HG02759 (cell line): ENCODE measurements around the gene SERP2.
"Not testable (repeated sequence)": the region's sequence is repeated elsewhere in the genome, so short reads cannot be mapped to it uniquely, and the experiment has no call there.

Experiments
- ATAC-seq: cut with Tn5 transposase; IDR thresholded peaks from one replicate; pipeline ENCODE4 v1.9.1; 2021; ENCODE audit warnings: mild to moderate bottlenecking, moderate library complexity; ENCODE audit not compliant: unreplicated experiment

Gene SERP2

DNA sequence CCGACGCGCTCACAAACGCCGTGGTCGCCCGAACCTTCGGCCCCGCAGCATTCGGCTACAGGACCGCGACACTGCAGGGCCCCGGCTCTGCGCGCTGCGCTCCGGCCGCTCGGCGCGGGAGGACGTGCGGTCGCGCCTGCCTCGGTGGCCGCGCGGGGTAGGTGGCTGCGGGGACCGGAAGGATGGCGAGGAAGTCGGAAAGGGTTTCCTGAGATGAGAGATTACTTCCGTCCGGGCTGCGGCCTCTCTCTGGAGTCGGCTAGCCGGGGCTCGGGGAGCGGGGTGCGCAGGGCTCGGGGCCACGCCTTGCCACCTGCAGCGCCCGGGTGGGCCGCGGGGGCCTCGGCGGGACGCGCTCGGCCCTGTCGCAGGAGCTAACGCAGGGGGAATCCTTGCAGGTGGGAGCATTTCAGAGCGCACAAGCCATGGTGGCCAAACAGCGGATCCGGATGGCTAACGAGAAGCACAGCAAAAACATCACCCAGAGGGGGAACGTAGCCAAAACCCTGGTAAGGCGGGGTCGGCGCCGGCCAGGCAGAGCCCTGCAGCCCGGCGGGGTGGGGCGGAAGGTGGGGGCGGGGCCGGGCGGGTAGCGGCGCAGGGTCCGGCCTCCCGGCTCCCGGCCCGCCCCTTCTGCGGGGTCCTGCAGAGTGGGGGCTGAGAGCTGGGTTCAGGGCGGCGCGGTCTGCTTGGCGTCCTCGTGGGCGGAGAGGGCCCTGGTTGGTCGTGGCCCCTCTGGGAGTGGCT lies at the start of gene SERP2:
Gene SERP2 (plus strand): TSS at position 224 of the 747 bp plus-strand sequence. CDS start 202 bp downstream, at position 426.
- ATAC-seq: no peak

DNA sequence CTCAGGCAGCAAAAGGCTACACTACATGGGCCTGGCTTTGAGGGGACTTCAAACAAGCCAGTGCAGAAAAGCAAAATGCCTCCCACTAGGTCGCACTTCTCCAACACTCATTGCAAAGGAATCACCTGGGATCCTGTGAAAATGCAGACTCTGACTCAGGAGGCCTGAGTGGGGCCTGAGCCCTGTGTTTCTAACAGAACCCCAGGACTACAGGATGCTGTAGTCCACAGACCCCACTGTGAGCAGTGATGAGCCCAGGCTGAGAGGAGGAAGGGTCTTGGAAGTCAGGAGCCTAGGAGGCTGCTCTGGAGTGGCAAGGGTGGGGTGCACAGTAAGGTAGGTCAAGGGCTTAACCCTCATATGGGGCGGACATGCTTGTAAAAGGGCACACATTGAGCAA lies 46.7 kb upstream of the SERP2 start:
- ATAC-seq: no peak

DNA sequence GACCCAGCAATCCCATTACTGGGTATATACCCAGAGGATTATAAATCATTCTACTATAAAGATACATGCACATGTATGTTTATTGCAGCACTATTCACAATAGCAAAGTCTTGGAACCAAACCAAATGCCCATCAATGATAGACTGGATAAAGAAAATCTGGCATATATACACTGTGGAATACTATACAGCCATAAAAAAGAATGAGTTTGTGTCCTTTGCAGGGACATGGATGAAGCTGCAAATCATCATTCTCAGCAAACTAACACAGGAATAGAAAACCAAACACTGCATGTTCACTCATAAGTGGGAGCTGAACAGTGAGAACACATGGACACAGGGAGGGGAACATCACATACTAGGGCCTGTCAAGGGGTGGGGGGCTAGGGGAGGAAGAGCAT lies 44.6 kb upstream of the SERP2 start:
- not testable (repeated sequence) for ATAC-seq

DNA sequence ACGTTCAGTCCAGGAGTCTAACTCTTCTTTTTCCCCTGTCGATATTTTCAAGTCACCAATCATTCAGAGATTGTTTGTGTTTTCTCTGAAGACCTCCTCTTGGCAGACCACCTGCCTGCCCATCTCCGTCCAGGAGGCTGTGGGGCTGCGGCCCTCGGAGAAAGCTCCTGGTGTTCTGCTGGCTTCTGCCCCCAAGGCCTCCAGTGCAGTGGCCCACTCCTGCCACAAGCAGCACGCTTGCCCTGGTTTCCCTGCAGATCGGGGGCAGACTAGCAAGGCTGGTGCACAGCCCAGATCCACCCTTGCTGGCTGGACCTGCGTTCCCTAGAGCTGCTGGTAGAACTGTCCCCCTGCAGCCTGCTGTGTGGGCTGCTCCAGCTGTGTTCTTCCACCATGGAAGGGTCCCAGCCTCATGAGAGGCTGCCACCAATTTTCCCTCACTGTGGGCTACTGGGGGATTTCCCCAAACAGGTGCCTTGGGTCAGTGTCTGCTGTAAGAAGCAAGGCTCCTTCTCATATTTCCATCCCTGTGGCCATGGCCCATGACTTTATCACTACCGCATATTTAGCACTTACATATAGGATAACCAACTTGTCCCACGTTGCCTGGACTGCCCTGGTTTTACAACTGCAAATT lies 43.6 kb upstream of the SERP2 start:
- no peak for ATAC-seq

DNA sequence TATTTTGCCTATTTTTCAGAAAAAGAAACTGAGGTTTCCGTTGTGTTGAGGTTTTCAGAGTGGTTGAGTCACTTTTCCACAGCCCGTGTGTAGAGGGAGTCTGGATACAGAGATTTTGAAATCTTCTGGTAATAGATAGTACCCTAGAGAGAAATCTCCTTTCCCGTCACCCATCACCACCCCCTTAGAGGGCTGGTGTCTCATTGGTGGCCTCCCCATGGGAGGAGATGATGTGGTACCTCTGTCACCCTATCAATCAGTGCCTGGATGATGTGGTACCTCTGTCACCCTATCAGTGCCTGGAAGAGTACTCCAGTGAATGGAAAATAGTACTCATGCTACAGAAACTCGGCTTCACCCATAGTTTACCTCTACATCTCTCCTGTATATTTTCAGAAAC lies 42.2 kb upstream of the SERP2 start:
- no peak for ATAC-seq

DNA sequence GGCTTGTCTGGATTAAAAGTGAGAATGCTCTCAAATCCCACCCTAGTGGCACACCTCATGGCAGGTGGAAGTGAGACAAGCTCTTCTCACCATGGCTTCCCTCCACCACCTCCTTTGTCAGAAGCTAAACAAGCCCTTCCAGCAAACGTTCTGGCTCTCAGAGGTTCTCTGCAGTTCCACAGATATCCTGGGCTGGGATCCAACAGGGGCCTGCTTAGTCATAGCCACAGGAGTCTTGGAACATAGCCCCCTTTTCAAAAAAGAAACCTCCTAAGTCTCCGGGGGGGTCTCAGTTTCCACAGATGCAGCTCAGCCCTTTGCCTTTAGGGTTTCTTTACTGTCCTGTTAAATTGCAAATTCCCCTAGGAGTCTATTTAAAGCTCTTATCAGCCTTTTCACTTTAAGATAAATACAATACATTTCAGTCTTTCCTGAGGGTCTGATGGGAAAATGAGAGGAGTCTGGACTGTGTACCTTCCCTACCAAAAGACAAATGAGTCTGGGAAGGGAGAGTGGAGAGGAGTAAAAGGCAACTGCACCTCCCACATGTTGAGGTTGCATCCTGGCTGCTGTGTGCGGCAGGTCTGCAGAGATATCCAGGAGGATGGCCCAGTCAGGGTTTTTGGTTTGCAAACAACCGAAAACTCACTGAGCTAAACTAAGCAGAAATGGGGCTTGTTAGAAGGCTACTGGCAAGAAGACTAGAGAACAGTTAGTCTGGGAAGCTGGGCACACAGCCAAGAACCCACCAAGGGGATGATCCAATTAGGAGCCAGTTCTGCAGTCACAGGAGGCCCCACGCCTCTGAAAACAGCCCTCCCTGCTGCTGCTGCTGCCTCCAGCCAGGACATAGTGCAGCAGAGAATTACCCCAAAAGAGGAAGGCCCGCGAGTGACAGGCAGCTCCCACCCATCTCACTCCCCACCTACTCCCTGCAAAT lies 41.4 kb upstream of the SERP2 start:
- ATAC-seq: no peak

- ATAC-seq: no peak
Measured at GRCh38 chr13:44333950-44334655, 39.5 kb upstream of the SERP2 start.

DNA sequence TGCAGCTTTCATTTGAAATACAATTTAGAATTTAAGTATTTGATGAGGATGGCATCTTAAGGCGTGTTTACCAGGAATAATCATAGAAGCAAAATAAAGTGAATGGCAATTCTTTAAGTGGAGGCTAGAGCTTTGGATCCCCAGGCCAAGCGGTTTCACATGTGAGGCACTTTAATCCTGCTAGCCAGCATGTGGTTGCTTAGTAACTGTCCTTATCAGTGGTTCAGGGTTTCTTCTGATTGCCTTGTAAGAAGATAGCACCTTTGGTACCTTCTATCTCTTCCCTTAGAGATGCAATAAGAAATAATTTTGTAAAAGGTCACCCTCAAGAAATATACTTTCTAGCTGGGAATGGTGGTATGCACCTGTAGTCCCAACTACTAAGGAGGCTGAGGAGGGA lies 38.9 kb upstream of the SERP2 start:
- no peak for ATAC-seq

- no peak for ATAC-seq
Measured at GRCh38 chr13:44336934-44337333, 36.7 kb upstream of the SERP2 start.

DNA sequence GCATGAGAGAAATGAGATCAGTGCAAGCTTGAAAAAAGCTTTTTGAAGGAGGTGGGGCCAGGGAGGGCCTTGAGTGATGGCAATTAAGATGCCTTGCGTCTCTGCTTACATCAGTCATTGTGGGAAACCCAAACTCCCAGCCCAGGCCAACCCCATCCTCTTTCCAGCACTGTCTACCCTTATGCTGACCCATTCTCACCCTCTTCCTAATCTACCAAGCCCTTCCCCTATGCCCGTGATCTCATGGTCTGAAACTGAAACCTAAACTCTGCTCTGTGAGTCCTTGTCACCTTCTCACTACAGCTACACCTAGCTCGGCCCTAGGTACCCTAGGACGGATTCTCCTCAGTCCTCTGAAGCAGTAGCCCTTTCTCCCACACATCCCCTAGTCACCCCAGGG lies 36.0 kb upstream of the SERP2 start:
- ATAC-seq: no peak

- ATAC-seq: no peak
Measured at GRCh38 chr13:44340508-44340907, 33.1 kb upstream of the SERP2 start.

DNA sequence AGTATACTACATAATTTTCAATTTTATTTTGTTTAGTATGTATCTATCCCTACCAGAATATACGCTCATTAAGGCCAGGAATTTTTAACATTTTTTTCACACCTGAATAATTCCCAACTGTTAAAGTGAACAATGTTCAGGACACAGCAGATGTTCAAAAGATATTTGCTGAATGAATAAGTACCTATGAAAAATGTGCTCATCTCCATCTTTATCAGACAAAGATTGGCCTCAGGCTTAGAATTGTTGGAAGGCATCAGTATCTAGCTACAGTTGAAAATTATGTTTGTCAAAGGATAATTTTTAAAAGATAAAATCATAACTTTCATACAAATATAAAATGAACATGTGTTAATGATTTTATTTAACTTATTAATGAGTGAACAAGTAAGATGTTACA lies 30.9 kb upstream of the SERP2 start:
- no peak for ATAC-seq

GRCh38 chr13:44346534-44346933 lies 27.1 kb upstream of the SERP2 start:
- no peak for ATAC-seq

- ATAC-seq: no peak
Measured at GRCh38 chr13:44347301-44347700, 26.3 kb upstream of the SERP2 start.

- ATAC-seq: no peak
Measured at GRCh38 chr13:44347949-44348348, 25.7 kb upstream of the SERP2 start.

- ATAC-seq: no peak
Measured at GRCh38 chr13:44350775-44351504, 22.7 kb upstream of the SERP2 start.

GRCh38 chr13:44351505-44351854 lies 22.1 kb upstream of the SERP2 start:
- no peak for ATAC-seq

- no peak for ATAC-seq
Measured at GRCh38 chr13:44352202-44352601, 21.4 kb upstream of the SERP2 start.

- ATAC-seq: no peak
Measured at GRCh38 chr13:44352671-44353070, 21.0 kb upstream of the SERP2 start.

DNA sequence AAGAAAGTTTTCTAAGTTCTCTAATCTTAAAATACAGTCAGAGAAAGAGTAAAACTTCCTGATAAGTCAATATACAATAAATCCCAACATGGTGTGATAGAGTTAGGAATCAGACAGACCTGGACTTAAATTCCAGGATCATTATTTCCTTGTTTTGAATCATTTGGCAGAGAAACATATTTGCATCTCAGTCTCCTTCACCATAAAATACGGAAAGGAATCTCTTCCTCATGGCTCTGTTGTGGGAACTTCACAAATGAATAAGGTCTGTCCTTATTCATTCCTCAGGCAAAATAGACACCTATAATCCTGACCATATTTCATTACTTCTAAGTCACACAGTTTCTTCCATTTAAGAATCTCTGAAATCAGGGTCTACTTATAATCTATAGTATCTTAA lies 19.3 kb upstream of the SERP2 start:
- no peak for ATAC-seq
